SJCRH30 (cell line): ENCODE results near the gene DEDD. TPM values are rescaled to one million over a fixed set of nuclear protein-coding genes. Genes with fewer than 3 reads are reported as not detected.
"Not testable (repeated sequence)": the region's sequence is repeated elsewhere in the genome, so short reads cannot be mapped to it uniquely, and the experiment has no call there.

Experiments used
- DNase-seq, 2 experiments: peaks; one replicate each; pipeline ENCODE4 v3.0.0-alpha.2; 2015 to 2020
- H3K27ac ChIP-seq: fragments of 250-450 bp; sonication (Bioruptor Pico); 2 replicates; pipeline ENCODE4 v1.5.1; 2020; ENCODE audit warnings: mild to moderate bottlenecking, moderate library complexity
- H3K27me3 ChIP-seq: fragments of 250-450 bp; sonication (Bioruptor Pico); 2 replicates; pipeline ENCODE4 v1.5.1; 2020; ENCODE audit warnings: mild to moderate bottlenecking, moderate library complexity
- H3K36me3 ChIP-seq: fragments of 250-450 bp; sonication (Bioruptor Pico); 2 replicates; pipeline ENCODE4 v1.5.1; 2020; ENCODE audit warnings: mild to moderate bottlenecking, moderate library complexity
- H3K4me1 ChIP-seq: fragments of 250-450 bp; sonication (Bioruptor Pico); 2 replicates; pipeline ENCODE4 v1.5.1; 2020; ENCODE audit warnings: mild to moderate bottlenecking, moderate library complexity
- H3K4me3 ChIP-seq: fragments of 250-450 bp; sonication (Bioruptor Pico); 2 replicates; pipeline ENCODE4 v1.5.1; 2020; ENCODE audit warnings: mild to moderate bottlenecking, moderate library complexity
- H3K9me3 ChIP-seq: fragments of 250-450 bp; sonication (Bioruptor Pico); replicated peaks from 2 replicates; pipeline ENCODE4 v1.5.1; 2020; ENCODE audit warnings: mild to moderate bottlenecking, moderate library complexity
- total RNA-seq: library from RNA; depleted of rRNA; stranded (reverse); fragments of >200 nt; shearing (Covaris generic); gene quantifications from 2 replicates; pipeline ENCODE4 v1.2.3, GENCODE V29; 2014

The DEDD gene
- total RNA-seq, 1 experiment from 2014 or later = 24.1 TPM

DNA sequence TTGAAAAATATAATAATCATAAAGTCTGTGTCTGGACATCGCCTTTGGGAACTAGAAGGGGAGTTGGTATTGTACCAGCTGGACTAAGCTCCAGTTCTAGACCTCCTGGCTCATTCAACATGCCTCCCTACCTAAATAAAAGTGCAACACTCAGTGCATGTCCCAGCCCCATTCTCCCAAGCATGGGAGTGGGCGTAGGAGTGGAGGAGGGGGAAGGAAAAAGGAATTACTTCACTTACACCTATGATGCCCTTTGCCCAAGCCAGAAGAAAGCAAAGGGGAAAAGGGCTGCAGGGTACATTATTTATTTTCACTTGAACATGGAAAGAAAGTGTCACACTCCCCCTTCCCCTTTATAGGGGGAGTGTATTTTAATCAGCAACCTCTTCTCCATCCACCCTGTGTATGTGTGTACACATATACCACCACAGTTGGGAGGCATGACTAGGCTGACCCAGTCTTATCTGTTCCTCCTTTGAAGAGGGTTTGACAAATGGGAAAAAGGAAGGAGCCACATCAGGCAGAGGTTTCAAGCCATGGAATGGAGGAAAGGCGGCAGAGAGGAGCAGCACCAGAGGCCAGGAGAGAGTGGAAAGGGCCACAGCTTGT, 11.3 kb downstream of the DEDD start:
- Histone ChIP-seq H3K27me3 (no peaks in the 10 kb centered on the region), H3K4me3 (no peak overlapping the region), H3K9me3 (no peaks in the 10 kb centered on the region), H3K27ac (no peak overlapping the region), H3K4me1 (no peaks in the 10 kb centered on the region; the same call in 1 of the 2 replicates), H3K36me3 (peaks cover 43% of the 10 kb centered on the region)
- DNase-seq = no peak

DNA sequence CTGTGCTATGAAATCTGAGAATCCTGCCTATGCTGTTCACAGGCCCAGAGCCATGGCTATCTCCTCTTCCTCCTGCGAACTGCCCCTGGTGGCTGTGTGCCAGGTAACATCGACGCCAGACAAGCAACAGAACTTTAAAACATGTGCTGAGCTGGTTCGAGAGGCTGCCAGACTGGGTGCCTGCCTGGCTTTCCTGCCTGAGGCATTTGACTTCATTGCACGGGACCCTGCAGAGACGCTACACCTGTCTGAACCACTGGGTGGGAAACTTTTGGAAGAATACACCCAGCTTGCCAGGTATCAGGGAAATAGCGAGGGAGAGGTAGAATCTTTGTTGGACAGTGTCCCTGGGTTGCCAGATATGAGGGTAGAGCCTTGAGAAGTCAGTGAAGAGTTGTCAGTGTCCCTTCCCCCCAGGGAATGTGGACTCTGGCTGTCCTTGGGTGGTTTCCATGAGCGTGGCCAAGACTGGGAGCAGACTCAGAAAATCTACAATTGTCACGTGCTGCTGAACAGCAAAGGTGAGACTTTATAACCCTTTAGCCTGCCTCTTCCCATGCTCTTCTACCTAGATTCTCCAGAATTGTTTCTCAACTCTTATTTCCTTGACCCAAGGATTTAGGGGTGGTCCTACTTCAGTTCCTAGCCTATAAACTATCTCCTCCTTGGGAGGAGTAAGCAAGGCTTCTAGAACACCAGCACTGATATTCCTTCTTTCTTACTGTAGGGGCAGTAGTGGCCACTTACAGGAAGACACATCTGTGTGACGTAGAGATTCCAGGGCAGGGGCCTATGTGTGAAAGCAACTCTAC, 13.2 kb downstream of the DEDD start:
- peak in 1 of 2 experiments; percentile 7 for DNase-seq
- H3K4me1 ChIP-seq = no peaks in the 10 kb centered on the region; the same call in 1 of the 2 replicates
- H3K27me3 ChIP-seq = no peaks in the 10 kb centered on the region
- H3K27ac ChIP-seq = no peak overlapping the region; the same call in 1 of the 2 replicates
- peaks cover 33% of the 10 kb centered on the region for H3K36me3 ChIP-seq
- no peaks in the 10 kb centered on the region for H3K9me3 ChIP-seq
- peak overlapping the region; percentile 96 for H3K4me3 ChIP-seq

DNA sequence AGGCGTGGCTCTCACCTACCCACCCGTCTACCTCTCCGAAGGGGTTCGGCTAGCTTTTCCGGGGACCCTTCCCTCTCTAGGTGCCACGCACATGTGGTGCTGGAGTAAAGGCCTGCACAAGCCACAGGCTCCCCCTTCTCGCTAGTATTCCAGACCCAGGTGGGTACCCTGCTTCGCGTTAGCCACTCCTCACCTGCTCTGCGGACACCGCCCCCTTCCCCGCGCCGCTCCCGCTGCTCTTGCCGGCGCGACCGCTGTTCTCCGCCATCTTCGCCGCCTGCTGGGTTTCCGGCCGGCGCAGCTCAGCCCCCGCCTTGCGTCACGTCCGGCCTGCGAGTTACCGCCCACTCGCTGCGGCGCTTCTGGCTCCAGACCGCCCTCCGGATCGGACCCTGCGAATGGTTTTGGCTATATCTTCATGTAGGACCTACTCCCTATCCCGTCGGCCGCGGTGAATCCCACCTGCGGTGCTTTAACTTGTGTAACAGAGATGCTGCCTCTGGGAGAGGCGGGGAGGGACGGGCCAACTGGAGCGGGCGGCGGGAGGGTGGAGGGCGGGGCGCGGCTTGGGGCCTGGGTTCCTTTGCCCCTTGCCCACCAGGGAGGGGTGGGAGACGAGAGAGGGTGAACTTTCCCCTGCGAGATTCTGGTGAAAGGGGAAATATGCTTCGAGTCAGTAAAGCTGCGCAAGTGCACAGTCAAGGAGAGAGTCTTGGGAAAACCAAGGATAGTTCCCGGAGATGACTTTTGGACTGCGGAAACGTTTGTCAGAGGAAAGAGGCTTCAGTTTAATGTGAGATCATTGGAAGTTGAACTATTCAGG, 14.5 kb downstream of the DEDD start, which contains the start of the genes NIT1 and PFDN2:
NIT1 (plus strand) TSS at position 347 of the 823 bp plus-strand sequence; CDS start at position 419, 72 bp downstream.
PFDN2 (minus strand) TSS at position 279 of the 823 bp plus-strand sequence; CDS start at position 268, 11 bp downstream.
- H3K4me1 ChIP-seq = no peaks in the 10 kb centered on the region; the same call in 1 of the 2 replicates
- H3K27me3 ChIP-seq = no peaks in the 10 kb centered on the region
- peak within 1 kb of the TSS; percentile 76 for H3K27ac ChIP-seq
- peak within 1 kb of the TSS; percentile 96 for H3K4me3 ChIP-seq
- H3K36me3 ChIP-seq = peaks cover 30% of the 10 kb centered on the region
- DNase-seq = peak; percentile 79 to 82
- H3K9me3 ChIP-seq = no peaks in the 10 kb centered on the region

DNA sequence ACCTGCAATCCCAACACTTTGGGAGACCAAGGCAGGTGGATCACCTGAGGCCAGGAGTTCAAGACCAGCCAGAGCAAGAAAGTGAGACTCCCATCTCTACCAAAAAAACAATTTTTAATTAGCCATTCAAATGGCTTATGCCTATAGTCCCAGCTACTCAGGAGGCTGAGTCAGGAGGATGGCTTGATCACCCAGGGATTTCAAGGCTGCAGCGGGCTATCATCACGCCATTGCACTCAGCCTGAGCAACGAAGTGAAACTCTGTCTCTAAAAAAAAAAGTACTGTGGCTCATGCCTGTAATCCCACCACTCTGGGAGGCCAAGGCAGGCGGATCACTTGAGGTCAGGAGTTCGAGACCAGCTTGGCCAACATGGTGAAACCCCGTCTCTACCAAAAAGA, 16.5 kb downstream of the DEDD start:
- not testable (repeated sequence) for H3K9me3 ChIP-seq, H3K27ac ChIP-seq, DNase-seq, H3K27me3 ChIP-seq, H3K4me3 ChIP-seq, H3K4me1 ChIP-seq
- H3K36me3 ChIP-seq = peaks cover 19% of the 10 kb centered on the region

DNA sequence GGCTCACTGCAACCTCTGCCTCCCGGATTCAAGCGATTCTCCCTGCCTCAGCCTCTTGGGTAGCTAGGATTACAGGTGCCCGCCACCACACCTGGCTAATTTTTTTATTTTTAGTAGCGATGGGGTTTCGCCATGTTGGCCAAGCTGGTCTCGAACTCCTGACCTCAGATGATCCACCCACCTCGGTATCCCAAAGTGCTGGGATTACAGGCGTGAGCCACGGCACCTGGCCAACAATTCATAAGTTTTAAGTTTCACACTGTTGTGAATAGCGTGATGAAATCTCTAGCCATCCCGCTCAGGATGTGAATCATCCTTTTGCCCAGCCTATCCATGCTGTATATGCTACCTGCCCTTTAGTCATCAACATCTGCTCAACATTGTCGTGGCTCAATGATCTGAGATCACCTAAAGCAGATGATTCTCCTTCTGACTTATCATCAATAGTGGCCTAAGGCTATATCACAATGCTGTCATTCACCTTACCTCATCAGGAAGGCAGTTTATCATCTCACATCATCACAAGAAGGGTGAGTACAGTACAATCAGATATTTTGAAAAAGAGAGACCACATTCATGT, 17.2 kb downstream of the DEDD start:
- Histone ChIP-seq H3K9me3 (no peaks in the 10 kb centered on the region), H3K27me3 (no peaks in the 10 kb centered on the region), H3K36me3 (peaks cover 14% of the 10 kb centered on the region), H3K4me3 (no peak overlapping the region), H3K4me1 (no peaks in the 10 kb centered on the region; the same call in 1 of the 2 replicates), H3K27ac (no peak overlapping the region)
- no peak for DNase-seq

DNA sequence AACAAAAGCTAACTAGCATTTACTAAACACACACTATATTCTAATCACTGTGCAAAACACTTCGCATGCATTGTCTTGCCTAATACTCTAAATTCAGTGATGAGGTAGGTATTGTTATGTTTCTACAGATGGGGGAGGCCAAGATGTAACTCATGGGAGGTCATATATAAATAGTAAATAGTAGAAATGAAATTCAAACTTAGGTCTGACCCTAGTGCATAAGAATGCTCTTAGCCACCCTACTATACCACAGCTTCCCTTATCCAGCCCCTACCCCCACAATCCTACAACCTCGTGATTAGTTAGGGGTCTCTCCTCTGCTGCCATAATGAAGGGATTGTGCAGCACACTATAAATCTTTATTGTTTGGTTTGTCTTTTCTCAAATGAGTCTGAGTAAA, 17.9 kb downstream of the DEDD start:
- no peak for DNase-seq
- Histone ChIP-seq H3K9me3 (no peaks in the 10 kb centered on the region), H3K4me1 (no peaks in the 10 kb centered on the region; the same call in 1 of the 2 replicates), H3K4me3 (no peak overlapping the region), H3K27ac (no peak overlapping the region), H3K27me3 (no peaks in the 10 kb centered on the region), H3K36me3 (peaks cover 12% of the 10 kb centered on the region)

DNA sequence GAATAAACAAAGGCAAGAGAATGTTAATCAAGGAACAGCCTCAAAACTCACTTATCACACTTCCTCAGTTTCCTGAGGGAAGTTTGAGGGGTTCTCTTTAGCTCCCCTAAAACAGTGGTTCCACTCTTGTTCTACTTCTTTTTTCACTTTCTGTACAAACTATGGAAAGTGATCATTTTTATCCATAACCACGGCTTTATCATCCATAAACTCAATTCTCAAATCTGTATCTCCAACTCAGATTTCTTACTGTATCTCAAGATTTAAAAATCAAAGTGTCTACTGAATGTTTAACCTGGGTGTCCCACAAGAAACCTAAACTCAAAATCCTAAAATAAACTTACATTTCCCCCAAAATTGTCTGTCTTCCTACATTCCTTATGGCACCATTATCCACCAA, 18.6 kb downstream of the DEDD start:
- no peak overlapping the region for H3K27ac ChIP-seq
- no peaks in the 10 kb centered on the region for H3K27me3 ChIP-seq
- no peaks in the 10 kb centered on the region; the same call in 1 of the 2 replicates for H3K4me1 ChIP-seq
- no peak for DNase-seq
- H3K4me3 ChIP-seq = no peak overlapping the region
- H3K9me3 ChIP-seq = no peaks in the 10 kb centered on the region
- peaks cover 17% of the 10 kb centered on the region for H3K36me3 ChIP-seq

DNA sequence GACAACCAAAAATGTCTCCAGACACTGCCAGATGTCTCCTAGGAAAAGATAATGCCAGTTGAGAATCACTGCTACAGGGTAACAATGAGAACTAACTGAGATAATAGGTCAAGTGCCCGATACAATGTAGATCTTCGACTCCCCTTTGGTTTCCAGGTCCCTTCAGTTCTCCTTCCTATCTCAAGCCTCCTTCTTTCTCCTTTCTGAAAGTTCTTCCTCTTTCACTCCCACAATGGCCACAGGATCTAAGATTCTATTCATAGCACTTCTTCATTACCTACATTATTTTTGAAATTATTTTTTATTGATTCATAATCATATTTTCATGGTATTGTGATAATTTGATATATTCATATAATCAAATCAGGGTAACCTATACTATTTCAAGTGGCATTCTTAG, 20.9 kb downstream of the DEDD start:
- Histone ChIP-seq H3K4me1 (no peaks in the 10 kb centered on the region), H3K9me3 (no peaks in the 10 kb centered on the region), H3K27ac (no peak overlapping the region), H3K36me3 (peaks cover 16% of the 10 kb centered on the region), H3K27me3 (no peaks in the 10 kb centered on the region), H3K4me3 (no peak overlapping the region)
- no peak for DNase-seq

DNA sequence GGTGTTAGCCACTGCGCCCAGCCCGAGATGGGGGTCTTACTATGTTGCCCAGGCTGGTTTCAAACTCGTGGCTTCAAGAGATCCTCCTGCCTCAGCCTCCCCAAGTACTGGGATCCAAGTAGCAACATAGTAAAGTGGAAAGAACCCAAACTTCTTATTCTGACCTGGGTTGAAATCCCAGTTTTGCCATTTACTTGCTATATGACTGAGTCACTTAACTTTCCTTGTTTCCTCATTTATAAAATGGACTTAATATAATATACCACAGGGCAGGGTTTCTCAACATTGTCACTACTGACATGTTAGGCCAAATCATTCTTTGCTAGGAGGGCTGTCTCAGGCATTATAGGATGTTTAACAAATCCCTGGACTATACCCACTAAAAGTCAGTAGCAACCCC, 21.4 kb downstream of the DEDD start:
- Histone ChIP-seq H3K27me3 (no peaks in the 10 kb centered on the region), H3K4me3 (no peak overlapping the region), H3K4me1 (no peaks in the 10 kb centered on the region), H3K27ac (no peak overlapping the region), H3K9me3 (no peaks in the 10 kb centered on the region), H3K36me3 (peaks cover 15% of the 10 kb centered on the region)
- DNase-seq = no peak

DNA sequence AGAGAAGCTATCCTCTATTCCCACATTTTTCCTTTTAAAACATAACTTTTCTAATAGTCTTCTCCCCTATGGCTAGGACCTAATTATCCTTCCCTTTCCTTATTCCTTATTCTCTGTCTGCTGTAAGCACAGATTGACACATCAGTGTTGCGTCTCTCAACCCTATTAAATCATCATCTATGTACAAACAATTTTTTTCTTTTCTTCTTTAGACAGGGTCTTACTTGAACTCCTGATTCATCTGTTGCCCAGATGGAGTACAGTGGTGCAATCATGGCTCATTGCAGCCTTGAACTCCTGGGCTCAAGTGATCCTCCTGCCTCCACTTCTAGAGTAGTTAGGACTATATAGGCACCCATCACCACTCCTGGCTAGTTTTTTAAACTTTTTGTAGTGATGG, 26.0 kb downstream of the DEDD start:
- Histone ChIP-seq H3K4me1 (no peaks in the 10 kb centered on the region), H3K27ac (no peak overlapping the region), H3K9me3 (no peaks in the 10 kb centered on the region), H3K4me3 (no peak overlapping the region), H3K36me3 (peaks cover 12% of the 10 kb centered on the region), H3K27me3 (no peaks in the 10 kb centered on the region)
- no peak for DNase-seq

DNA sequence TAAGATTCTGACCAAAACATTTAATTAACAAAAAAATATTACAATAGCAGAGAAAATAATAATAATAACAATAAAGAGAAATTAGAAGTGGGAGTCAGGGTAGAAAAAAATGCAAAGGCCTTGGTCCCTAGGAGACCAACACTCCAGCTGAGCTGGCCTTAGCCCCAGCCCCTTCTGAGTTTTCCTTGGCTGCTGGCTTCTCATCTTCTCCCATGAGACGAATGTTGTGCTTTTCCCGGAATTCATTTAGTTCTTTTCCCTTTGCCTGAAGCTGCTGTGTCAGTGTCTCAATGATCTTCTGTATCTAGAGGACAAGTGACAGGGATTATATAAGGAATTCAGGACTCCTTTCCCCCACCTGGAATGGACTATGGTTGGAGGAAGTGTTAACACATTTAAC, 31.9 kb downstream of the DEDD start:
- peaks cover 21% of the 10 kb centered on the region for H3K36me3 ChIP-seq

DNA sequence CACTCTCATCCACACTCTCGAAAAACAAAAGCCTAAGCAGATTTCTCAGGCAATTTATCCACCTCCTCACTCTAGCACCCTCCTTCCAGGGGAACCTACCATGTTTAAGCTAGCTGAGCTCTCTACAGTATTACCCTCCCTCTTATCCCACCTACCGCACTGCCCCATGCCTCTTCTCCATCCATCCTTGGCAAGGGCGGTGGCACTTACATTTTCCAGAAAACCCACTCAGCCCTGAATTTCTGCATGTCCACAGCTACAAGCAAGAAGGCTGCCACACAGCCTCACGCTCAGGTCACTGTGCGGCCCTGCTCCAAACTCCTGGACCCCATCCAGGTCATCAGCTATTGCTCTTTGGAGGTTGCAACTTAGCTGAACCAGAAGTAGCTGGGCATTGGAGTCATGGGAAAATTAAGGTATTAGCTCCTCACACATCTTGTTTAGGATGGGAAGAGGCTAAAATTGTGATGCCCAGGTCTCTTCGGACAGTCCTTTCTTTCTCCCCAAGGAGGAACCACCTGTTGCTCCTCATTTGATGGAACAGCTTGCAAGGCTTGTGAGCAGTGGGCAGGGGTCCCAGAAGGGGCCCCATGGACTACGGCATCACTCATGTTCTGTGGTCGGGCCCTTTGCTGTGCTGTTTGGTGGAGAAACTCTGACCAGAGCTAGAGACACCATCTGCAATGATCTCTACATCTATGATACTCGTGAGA, 33.2 kb downstream of the DEDD start:
- peaks cover 21% of the 10 kb centered on the region for H3K36me3 ChIP-seq
- no peak for DNase-seq

More for the DNA sequence above, 31.9 kb downstream of the DEDD start:
- H3K27ac ChIP-seq = no peak overlapping the region
- H3K4me3 ChIP-seq = no peak overlapping the region
- H3K9me3 ChIP-seq = no peaks in the 10 kb centered on the region
- no peaks in the 10 kb centered on the region for H3K4me1 ChIP-seq
- no peak for DNase-seq
- no peaks in the 10 kb centered on the region for H3K27me3 ChIP-seq

DNA sequence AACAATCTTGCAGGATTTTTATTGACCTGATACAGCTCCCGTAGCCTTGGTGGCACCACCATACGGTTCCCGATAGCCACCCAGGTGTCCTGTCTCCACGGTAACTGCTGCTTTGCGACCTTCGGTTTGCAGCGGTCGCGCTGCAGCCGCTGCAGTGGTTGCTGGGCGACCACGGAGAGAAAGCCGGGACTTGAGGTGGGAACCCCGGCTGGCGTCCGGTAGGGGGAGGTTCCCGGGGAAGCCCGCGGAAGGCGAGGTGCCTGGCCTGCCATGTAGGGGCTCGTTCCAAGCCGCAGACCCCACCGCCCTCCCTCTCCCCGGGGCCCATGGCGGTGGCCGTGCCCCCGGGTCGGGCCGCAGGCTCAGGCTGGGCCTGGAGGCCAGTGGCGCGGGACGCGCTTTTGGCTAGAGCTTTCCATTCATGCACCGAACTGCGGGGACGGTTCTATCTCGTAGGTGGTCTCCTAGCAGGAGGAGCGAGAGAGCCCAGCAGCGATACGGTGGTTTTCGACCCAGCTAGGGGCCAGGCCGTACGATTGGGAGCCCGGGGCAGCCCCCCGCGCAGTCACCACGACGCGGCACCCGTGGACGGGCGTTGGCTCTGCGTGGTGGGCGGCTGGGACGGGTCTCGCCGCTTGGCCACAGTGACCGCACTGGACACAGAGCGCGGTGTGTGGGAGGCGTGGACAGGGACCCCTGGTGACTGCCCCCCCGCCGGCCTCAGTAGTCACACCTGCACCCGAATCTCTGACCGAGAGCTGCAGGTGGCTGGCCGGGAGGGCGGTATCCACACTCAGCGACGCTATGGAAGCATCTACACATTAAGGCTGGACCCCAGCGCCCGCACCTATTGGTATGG, 34.0 kb downstream of the DEDD start, which contains the start of gene KLHDC9:
KLHDC9 (plus strand) TSS at position 152 of the 859 bp plus-strand sequence; CDS start at position 327, 175 bp downstream.
- DNase-seq = no peak
- no peak within 1 kb of the TSS for H3K27ac ChIP-seq
- H3K4me1 ChIP-seq = no peaks in the 10 kb centered on the region
- no peaks in the 10 kb centered on the region for H3K9me3 ChIP-seq
- no peak within 1 kb of the TSS for H3K4me3 ChIP-seq
- no peaks in the 10 kb centered on the region for H3K27me3 ChIP-seq
- H3K36me3 ChIP-seq = peaks cover 16% of the 10 kb centered on the region

More for the DNA sequence above, 33.2 kb downstream of the DEDD start:
- no peaks in the 10 kb centered on the region for H3K9me3 ChIP-seq
- no peaks in the 10 kb centered on the region for H3K27me3 ChIP-seq
- no peaks in the 10 kb centered on the region for H3K4me1 ChIP-seq
- no peak overlapping the region for H3K27ac ChIP-seq
- no peak overlapping the region for H3K4me3 ChIP-seq
